Activated CD8-positive, alpha-beta memory T cell treated with anti-CD3 and anti-CD28 coated beads for 36 hours (primary cell): ENCODE results near the gene NFAT5. TPM values are rescaled to one million over a fixed set of nuclear protein-coding genes. Genes with fewer than 3 reads are reported as not detected.
"Not testable (repeated sequence)": the region's sequence is repeated elsewhere in the genome, so short reads cannot be mapped to it uniquely, and the experiment has no call there.

Source experiments
- CTCF ChIA-PET: fragments of 350-600 bp; sonication (Branson Sonifier 250); formaldehyde crosslinking; loops from one replicate; lab custom pipeline; 2021; ENCODE audit warnings: antibody characterized with exemption; lab: Charles Lee
- POLR2A ChIA-PET: fragments of 350-600 bp; sonication (Branson Sonifier 250); formaldehyde crosslinking; loops from one replicate; lab custom pipeline; 2021; ENCODE audit warnings: antibody characterized with exemption; lab: Charles Lee
- total RNA-seq, 2 experiments: library from RNA; stranded (reverse); gene quantifications; one replicate each; pipeline ENCODE4 v1.2.3, GENCODE V29; 2021

NFAT5 gene
- total RNA-seq, 2 experiments from 2014 or later = 39.8 to 40.0 TPM

DNA sequence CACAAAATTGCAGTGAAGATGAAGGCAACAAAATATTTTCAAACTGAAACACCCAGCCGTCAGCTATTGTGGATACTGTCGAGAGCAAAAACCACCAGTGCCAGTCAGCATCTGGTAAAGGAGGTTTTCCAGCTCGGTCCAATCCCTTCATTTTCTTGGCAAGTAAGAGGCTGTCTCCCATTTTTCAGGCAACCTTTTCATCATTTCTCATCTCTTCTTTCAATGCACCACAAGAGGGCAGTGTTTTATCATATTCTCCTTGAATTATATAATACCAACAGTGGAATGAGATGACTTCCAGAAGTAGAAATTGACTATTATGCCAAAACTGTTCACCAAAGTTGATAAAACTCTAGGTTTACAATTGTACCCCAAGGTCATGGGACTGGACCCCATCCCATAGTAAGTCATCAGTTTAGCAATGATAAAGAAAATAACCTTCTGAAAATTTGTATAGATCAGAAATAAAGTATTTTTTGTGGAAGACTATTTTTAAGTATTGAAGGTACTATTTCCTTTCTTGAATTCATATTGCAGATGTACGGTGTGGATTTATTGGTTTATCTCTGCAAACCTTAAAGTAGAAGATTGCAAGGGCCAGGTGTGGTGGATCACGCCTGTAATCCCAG, 143.8 kb downstream of the NFAT5 start:
- CTCF ChIA-PET = interaction anchor here (0.7 to 1.7 kb wide), 4 partner anchors 18 to 52 kb away, joined by 3 to 8 read pairs (median 4); partner anchors contain the start of genes NOB1 and WWP2
- POLR2A ChIA-PET = no interaction called here

DNA sequence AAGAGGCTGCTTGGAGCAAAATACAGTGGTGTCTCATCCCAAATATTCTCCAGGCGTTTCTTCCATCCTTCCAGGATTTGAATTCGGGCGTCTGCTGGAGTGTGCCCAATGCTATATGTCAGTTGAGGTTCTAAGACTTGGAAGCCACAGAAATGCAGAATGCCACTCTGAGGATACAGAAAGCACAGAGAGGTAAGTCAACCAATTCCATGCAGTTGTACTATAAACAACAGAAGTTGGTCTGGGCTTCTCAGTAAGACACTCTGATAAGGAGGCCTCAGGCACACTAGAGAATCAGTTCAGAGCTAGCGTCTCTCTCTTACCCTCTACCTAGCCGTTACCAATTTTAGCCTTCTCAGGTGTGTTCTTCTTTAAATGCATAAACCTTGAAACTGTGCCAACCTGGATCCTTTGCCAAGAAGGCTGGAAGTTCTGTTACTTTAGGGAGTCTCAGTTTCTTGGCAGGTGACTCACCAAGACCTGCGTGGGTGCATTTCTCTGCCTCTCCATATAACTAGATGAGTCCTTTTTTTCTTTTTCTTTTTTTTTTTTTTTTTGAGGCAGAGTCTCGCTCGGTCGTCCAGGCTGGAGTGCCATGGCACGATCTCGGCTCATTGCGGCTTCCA, 145.5 kb downstream of the NFAT5 start:
- CTCF ChIA-PET = interaction anchor here (0.6 to 1.0 kb wide), 3 partner anchors 17 to 219 kb away, joined by 3 read pairs; partner anchors contain the start of gene NOB1
- POLR2A ChIA-PET = no interaction called here

DNA sequence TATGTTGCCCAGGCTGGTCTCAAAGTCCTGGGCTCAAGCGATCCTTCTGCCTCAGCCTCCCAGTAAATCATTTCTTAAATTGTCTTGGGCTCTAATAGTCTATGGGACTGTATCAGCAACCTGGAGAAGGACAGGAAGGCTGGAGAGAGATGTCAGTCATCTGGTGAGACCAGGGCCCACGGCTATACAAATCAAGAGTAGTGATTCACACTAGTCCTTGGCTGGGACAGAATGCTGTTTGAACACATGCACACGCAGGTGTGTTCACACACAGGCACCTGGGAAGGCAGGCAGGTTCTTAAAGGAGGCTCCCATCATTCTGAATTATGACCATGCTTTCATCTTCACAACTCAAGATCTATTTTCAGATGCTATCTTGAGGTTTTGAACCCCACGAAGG, 146.5 kb downstream of the NFAT5 start:
- CTCF ChIA-PET = interaction anchor here (0.9 kb wide), 1 partner anchor 218 kb away, joined by 3 read pairs; no protein-coding TSS in a partner anchor
- POLR2A ChIA-PET = no interaction called here

DNA sequence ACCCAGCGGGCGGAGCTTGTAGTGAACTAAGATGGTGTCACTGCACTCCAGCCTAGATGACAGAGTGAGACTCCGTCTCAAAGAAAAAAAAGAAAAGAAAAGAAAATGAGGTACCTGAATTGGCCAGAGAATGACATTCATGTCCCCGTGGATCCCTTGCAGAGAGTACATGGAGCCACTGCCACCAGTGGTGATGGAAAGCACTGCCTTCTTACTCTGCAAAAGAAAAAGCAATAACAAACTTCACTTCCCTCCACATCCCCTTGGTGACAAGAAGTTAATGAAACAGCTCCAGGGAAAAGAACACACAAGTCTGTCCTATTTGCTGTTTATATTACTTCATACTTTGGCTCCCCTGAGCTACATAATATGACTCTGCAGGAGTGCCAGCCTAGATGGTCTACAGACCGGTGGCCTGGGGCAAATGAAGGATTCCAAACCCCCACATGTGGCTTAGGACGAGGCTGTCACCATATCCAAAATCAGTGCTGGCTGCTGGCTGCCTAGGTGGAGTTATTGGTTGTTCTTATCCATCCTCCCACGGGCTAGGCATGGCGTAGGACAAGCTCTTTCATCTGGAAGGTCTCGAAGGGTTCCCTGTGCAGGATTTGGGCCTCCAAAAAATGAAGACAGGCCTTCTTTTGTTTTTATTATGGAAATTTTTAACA, 147.3 kb downstream of the NFAT5 start:
- POLR2A ChIA-PET = no interaction called here
- CTCF ChIA-PET = interaction anchor here (0.7 to 0.8 kb wide), 2 partner anchors 31 to 42 kb away, joined by 3 to 4 read pairs; partner anchors contain the start of gene NOB1

DNA sequence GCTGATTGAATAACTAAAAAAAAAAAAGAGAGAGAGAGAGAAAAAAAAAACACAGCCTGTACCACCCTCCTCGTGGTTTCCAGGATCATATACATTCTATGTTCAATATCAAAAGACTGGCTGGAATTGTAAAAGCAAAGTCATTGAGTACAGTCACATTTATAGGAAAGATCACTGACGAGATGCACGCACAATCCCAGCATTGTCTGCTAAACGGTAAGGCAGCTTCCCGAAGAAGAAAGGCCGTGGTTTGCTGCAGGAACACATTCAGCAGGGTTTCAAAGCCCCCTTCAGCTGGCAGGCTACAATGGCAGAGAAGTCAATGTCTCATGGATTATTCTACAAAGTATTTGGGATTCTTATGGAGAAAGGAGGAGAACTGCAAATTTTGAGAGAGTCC, 151.3 kb downstream of the NFAT5 start:
- POLR2A ChIA-PET = no interaction called here
- CTCF ChIA-PET = no interaction called here

DNA sequence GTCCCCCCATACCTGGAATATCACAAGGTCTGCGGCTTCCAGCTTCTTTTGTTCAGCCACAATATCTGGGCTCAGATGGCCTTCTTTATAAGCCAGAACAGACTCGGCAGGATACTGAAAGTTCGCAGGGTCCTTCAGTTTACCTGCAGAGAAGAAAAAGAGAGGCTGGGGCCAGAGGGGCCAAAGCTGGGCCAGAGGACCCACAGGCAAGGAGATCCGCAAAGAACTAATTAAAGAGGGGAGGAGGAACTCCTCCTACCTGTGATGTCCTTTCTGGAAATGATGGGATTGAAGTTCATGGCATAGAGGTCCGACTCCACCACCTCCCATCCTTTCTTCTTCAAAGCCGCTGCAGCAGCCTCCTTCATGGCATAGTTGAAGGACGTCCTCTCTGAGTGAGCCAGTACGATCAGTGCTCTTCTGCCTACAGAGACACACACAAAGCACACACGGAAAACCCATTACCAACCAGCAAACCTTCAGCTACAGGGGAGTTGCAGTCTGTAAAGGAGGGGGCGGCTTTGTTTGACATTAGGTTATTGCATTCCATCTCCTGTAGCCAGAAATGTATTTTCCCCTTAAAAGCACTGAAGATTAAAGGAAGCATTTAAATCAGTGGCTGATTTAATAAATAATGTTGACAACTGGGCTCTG, 152.5 kb downstream of the NFAT5 start:
- ChIA-PET POLR2A (no interaction called here), CTCF (no interaction called here)

DNA sequence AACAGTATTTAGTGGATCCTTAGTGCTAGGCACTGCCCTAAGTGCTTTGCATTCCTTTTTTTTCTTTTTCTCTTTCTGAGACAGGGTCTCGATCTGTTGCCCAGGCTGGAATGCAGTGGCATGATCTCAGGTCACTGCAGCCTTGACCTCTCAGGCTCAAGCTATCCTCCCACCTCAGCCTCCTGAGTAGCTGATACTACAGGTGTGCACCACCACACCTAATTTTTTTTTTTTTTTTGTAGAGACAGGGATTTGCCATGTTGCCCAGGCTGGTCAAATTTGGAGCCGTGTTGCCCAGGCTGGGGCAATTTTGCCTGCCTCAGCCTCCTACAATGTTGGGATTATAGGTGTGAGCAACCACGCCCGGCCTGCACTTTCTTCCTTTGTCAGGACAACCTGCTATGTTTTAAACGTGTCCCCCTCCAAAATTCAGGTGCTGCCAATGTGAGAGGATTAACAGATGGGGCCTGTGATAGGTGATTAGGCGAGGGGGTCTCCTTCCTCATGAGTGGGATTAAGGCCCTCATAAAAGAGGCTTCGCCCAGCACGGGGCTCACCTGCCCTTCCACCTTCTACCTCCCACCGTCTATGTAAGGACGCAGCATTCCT, 155.2 kb downstream of the NFAT5 start:
- ChIA-PET POLR2A (no interaction called here), CTCF (interaction anchor here (0.7 kb wide), 1 partner anchor 10 kb away, joined by 4 read pairs; no protein-coding TSS in a partner anchor)

DNA sequence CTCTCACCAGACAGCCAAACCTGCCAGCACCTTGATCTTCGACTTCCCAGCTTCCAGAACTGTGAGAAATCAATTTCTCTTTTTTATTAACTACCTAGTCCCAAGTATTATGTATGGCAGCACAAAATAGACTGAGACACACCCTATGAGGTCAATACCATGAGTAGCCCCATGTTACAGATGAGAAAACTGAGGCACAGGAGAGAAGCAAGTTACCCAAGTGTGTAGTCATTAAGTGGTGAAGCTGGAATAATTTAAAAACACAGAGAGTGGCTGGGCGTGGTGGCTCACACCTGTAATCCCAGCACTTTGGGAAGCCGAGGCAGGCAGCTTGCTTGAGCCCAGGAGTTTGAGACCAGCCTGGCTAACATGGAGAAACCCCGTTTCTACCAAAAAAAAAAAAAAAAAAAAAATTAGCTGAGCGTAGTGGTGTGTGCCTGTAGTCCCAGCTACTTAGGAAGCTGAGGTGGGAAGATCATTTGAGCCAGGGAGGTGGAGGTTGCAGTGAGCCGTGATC, 155.7 kb downstream of the NFAT5 start:
- ChIA-PET POLR2A (no interaction called here), CTCF (interaction anchor here (0.6 kb wide), 1 partner anchor 69 kb away, joined by 3 read pairs; no protein-coding TSS in a partner anchor)

DNA sequence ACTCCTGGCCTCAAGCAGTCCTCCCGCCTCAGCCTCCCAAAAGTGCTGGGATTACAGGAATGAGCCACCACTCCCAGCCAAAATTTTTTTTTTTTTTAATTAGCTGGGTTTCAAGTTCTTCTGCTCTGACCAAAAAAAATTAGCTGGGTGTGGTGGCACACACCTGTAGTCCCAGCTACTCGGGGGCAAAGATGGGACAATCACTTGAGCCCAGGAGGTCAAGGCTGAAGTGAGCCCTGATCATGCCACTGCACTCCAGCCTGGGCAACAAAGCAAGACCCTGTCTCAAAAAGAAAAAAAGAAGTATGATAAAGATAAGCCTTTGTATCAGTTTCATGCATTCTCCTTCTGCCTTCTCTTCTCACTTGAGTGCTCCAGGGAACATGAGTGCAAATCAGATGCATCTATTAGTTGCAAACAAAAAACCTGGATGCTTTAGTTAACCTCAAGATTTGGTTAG, 158.7 kb downstream of the NFAT5 start:
- POLR2A ChIA-PET = no interaction called here
- CTCF ChIA-PET = no interaction called here

DNA sequence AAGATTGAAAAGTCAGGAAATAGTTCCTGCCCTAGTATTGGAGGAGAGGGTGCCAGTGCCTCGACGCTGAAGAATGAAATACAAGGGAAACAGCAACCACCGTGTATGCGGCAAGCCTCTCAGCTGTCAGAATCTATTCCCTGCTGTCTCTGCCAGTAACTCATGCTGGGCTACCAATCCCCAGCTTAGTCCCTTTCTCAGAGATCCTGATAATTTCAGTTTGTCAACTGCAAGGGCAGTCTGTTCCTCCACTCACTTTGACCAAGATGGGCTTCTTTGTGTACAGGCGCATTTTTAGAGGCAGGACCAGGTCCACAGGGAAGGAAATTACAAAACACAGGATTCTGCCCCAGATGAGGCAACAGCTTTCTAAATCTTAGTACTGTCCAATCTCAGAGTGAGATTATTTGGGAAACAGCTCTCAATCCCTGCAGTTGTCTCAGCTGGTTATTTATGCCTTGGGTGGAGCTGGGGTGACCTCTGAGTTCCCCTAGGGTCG, 159.3 kb downstream of the NFAT5 start:
- ChIA-PET POLR2A (no interaction called here), CTCF (no interaction called here)

DNA sequence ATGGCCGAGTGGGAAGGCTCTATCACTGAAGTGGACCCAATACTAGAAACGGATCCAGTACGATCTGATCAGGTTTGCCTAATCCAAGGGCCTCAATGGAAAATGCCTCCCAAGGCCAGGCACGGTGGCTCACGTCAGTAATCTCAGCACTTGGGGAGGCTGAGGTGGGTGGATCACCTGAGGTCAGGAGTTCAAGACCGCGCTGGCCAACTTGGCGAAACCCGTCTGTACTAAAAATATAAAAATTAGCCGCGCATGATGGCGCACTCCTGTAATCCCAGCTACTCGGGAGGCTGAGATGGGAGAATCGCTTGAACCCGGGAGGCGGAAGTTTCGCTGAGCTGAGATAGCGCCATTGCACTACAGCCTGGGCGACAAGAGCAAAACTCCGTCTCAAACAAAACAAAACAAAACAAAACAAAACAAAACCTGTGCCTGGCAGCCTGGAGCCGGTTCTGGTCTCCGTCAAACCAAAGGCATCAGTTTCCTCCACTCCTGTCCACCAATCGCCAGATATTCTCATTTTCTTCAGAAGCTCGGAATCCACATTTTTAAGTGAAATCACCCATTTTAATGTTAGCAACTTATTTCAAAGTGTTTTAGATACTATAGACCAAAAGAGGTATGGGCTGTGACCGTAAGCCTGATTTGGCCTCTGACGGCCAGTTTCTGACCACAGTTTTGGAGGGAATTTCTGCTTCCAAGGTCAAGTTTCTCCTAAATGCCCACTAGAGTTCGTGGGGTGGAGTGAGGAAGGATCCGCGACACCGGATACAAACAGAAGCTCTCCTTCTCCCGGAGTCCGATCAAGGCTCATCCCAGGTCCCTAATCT, 159.9 kb downstream of the NFAT5 start:
- POLR2A ChIA-PET = interaction anchor here (0.7 to 1.3 kb wide), 2 partner anchors 10 to 29 kb away, joined by 4 read pairs; partner anchors contain the start of gene NOB1
- CTCF ChIA-PET = interaction anchor here (0.7 to 2.7 kb wide), 2 partner anchors 26 to 29 kb away, joined by 3 to 15 read pairs; partner anchors contain the start of gene NOB1

DNA sequence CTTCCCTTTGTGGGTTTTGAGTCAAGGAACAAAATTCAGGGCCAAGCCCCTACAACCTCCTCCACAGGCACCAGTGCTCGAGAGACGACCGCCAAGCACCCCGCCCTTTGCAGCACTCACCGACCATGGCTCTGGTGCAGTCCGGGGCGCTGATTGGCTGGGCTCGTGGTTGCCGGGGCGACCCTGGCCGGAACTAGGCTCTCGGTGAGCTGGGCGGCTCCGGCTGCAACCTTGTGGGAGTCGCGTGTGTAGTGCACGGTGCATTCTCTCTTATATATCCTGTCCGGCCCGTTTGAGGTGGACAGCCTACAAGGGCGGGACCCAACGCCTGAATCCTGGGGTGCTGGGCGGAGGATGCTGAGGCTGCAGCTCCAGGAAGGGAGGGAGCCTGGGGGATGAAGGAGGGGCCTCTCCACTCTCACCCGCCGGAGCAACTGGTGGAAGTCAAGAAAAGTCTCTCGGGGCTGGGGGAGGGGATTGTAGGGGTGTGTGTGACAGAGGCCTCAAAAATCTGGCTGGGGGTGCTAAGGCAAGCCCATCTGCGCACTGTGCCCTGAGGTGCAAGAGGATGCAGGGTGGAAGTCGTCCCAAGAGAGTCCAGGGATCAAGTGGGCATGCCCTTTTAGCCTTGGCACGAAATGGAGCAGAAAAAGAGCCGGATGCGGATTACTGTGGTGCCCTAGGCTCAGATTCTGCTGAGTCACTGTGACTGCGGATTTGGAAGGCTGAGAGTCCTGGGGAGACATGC, 160.7 kb downstream of the NFAT5 start, which contains the start of gene NQO1:
Gene NQO1 (minus strand): TSS at position 248 of the 748 bp plus-strand sequence. CDS start 121 bp downstream, at position 127.
- CTCF ChIA-PET = interaction anchor here (0.7 to 2.7 kb wide), 3 partner anchors 18 to 28 kb away, joined by 3 to 15 read pairs (median 4); partner anchors contain the start of gene NOB1
- POLR2A ChIA-PET = interaction anchor here (0.7 to 1.3 kb wide), 2 partner anchors 9 to 28 kb away, joined by 4 read pairs; partner anchors contain the start of gene NOB1

DNA sequence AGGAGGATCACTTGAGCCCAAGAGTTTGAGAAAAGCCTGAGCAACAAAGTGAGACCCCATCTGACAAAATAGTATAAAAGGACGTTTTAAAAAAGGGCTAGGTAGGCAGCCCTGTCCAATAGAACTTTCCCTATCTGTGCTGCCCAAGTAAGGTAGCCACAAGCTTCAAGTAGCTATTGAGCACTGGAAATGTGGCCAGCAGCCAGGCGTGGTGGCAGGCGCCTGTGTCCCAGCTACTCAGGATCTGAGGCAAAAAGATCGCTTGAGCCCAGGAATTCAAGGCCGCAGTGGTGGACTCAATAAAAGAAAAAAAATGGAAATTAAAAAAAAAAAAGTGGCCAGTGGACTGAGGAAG, 162.1 kb downstream of the NFAT5 start:
- ChIA-PET POLR2A (interaction anchor here (0.6 kb wide), 1 partner anchor 39 kb away, joined by 4 read pairs; no protein-coding TSS in a partner anchor), CTCF (interaction anchor here (0.7 to 2.7 kb wide), 4 partner anchors 16 to 332 kb away, joined by 3 to 15 read pairs (median 4); partner anchors contain the start of gene NOB1)

DNA sequence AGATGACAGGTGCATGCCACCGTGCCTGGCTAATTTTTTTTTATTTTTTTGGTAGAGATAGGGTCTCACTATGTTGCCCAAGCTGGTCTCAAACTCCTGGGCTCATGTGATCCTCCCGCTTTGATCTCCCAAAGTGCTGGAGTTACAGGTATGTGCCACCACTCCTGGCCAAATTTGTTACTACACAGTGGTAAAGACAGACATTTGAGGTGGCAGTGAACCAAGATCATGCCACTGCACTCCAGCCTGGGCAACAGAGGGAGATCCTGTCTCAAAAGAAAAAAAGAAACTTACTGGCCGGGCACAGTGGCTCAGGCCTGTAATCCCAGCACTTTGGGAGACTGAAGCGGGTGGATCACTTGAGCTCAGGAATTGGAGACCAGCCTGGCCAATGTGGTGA, 163.3 kb downstream of the NFAT5 start:
- CTCF ChIA-PET = interaction anchor here (0.6 to 1.6 kb wide), 2 partner anchors 55 to 333 kb away, joined by 3 read pairs; no protein-coding TSS in a partner anchor
- POLR2A ChIA-PET = not testable (repeated sequence)

DNA sequence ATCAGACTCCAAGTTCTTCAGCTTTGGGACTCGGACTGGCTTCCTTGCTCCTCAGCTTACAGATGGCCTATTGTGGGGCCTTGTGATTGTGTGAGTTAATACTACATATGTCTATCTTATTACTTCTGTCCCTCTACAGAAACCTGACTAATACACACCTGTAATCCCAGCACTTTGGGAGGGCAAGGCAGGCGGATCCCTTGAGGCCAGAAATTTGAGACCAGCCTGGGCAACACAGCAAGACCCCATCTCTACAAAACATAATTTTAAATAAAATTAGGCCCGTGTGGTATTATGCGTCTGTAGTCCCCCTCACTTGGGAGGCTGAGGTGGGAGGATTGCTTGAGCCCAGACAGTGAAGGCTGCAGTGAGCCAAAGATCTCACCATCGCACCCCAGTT, 165.5 kb downstream of the NFAT5 start:
- POLR2A ChIA-PET = not testable (repeated sequence)

DNA sequence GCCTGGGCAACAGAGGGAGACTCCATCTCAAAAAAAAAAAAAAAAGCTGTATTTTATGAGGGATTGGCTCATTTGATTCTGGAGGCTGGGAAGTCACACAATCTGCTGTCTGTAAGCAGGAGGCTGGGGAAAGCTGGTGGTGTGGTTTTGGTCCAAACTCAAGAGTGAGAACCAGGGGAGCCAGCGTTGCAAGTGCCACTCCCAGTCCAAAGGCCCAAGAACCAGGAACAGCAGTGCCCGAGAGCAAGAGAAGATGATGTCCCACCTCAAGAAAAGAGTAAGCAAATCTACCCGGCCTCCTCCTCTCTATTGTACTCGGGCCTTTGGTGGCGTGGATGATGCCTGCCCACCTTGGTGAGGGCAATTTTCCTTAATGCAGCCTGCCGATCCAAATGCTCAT, 166.3 kb downstream of the NFAT5 start:
- CTCF ChIA-PET = no interaction called here
- POLR2A ChIA-PET = no interaction called here

More for the DNA sequence above, 165.5 kb downstream of the NFAT5 start:
- CTCF ChIA-PET = interaction anchor here (0.7 kb wide), 1 partner anchor 1851 kb away, joined by 3 read pairs; no protein-coding TSS in a partner anchor
